ENCODE measurements around the gene TMEM236.

TMEM236 gene

GRCh38 chr10:17831896-17832295 lies 79.9 kb downstream of the TMEM236 start:
- H3K4me3 ChIP-seq (replicated peaks in 1 of 2; ENCODE audit: low read depth in 2 of 2, low read length in 2 of 2), result no peak overlapping the region
- DNase-seq (ENCODE audit: low read depth in 2 of 2), result no peak
- TF ChIP-seq CTCF (IDR thresholded peaks at IDR 0.05; ENCODE audit: low read depth, low read length), result no peak

GRCh38 chr10:17833656-17834055 lies 81.7 kb downstream of the TMEM236 start:
- TF ChIP-seq CTCF (IDR thresholded peaks at IDR 0.05; ENCODE audit: low read depth, low read length), result no peak
- DNase-seq (ENCODE audit: low read depth in 2 of 2), result no peak
- H3K4me3 ChIP-seq (replicated peaks in 1 of 2; ENCODE audit: low read depth in 2 of 2, low read length in 2 of 2), result no peak overlapping the region

GRCh38 chr10:17835688-17836087 lies 83.7 kb downstream of the TMEM236 start:
- no peak overlapping the region for H3K4me3 ChIP-seq (replicated peaks in 1 of 2; ENCODE audit: low read depth in 2 of 2, low read length in 2 of 2)
- DNase-seq (ENCODE audit: low read depth in 2 of 2), result peak; percentile 57 to 90
- no peak for TF ChIP-seq CTCF (IDR thresholded peaks at IDR 0.05; ENCODE audit: low read depth, low read length)

- no peak for TF ChIP-seq CTCF (IDR thresholded peaks at IDR 0.05; ENCODE audit: low read depth, low read length)
- H3K4me3 ChIP-seq (replicated peaks in 1 of 2; ENCODE audit: low read depth in 2 of 2, low read length in 2 of 2), result peak overlapping the region in 1 of 2 donors; percentile 35
- DNase-seq (ENCODE audit: low read depth in 2 of 2), result peak; percentile 56 to 87
Observed at GRCh38 chr10:17836942-17837341, 84.9 kb downstream of the TMEM236 start.

DNA sequence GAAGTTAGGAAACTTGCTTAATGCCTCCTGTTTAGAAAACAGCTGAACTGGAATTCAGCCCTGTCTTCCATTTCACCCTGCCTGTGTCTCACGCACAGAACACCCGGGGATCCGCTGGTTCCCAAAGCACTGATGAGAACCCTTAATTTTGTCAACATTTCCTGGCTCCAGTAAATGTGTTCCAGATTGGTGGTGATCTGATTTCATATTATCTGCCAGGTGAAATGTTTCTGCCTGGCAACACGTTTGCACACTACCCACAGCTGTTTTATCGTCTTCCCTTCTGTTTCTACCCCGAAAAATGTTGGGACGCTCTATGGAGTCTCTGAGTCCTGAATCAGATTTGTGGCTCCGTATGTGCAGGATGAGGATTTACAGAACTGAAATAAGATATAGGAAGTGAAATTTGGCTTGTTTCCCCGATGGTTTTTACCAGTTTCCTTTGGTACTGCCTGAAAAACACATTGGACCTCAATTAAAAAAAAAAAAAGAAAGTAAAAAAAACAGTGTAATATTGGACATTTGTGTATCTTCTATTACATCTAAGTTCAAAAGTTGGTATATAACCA lies 86.2 kb downstream of the TMEM236 start:
- H3K4me3 ChIP-seq (replicated peaks in 1 of 2; ENCODE audit: low read depth in 2 of 2, low read length in 2 of 2), result no peak overlapping the region
- peak in 1 of 2 donors; percentile 13 for DNase-seq (ENCODE audit: low read depth in 2 of 2)
- no peak for TF ChIP-seq CTCF (IDR thresholded peaks at IDR 0.05; ENCODE audit: low read depth, low read length)

DNA sequence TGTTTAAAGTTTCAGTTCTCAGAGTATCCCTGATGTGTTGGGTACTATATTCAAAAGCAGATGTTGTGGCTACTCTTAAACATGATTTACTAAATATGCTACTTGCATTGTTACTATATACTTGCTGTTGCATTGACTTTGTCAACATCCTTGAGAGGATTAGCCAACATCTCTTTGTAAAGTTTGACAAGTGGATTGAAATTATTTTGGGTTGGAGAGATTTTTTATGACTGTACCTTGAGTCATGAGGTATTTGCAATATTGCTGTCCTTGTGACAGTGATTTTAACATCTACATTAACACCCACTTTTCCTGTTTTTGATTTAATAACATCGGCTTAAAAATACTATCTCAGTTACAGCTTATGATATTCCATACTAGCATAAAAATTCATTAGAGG lies 89.0 kb downstream of the TMEM236 start:
- TF ChIP-seq CTCF (IDR thresholded peaks at IDR 0.05; ENCODE audit: low read depth, low read length), result no peak
- H3K4me3 ChIP-seq (replicated peaks in 1 of 2; ENCODE audit: low read depth in 2 of 2, low read length in 2 of 2), result no peak overlapping the region
- peak in 1 of 2 donors; percentile 49 for DNase-seq (ENCODE audit: low read depth in 2 of 2)

- no peak for DNase-seq (ENCODE audit: low read depth in 2 of 2)
- TF ChIP-seq CTCF (IDR thresholded peaks at IDR 0.05; ENCODE audit: low read depth, low read length), result no peak
- no peak overlapping the region for H3K4me3 ChIP-seq (replicated peaks in 1 of 2; ENCODE audit: low read depth in 2 of 2, low read length in 2 of 2)
Observed at GRCh38 chr10:17842641-17843040, 90.6 kb downstream of the TMEM236 start.

All from cardiac fibroblast (primary cell).